Measurements from ENCODE around the gene EPHA6.

The EPHA6 gene

DNA sequence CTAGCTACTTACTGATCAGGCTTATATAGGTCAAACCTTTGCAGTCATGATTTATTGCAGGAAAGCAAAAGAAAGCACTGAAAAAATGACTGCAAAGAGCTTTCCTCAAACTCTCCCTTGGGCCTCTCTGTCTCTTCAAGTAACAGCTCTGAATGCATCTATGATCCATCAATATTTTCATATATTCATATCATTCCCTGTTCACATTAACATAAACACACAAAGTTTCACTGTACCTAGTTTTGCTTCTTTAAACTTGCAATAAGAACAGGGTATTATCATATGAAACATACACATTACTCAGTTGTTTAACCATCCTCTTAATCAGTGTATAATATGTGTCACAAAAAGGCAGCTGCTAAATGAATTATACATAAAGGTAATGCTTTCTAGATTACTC, 842.2 kb downstream of the EPHA6 start:
- DNase-seq = peak in 2 of 3 experiments; percentile 16 to 63

DNA sequence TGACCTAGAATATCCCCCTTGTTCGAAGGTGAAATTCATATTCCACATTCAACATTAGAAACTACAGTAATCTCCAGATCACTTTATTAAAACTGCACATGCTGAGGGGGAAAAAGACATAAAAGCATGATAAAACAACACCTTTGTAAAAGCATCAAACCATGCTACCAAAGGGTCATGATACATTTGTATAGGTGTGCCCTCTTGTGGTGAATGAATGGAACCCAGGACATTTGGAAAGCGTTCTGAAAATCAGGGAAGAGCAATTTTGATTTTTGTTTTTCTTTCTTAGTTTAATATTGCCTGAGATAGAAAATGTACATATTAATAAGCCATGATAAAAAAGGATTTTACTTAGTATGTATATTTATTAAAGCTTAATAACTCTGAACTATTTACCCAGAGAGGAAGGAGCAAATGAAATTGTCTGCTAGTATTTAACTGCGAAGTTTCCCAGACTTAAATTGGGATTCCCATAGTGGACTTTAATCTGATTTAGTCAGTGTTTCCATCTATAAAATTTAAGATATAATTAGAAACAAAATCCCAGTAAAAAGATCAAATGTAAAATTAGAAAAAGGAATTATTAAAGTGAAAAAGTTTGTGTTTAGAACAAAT, 844.4 kb downstream of the EPHA6 start:
- DNase-seq = peak; percentile 40 to 78 (median 51)

DNA sequence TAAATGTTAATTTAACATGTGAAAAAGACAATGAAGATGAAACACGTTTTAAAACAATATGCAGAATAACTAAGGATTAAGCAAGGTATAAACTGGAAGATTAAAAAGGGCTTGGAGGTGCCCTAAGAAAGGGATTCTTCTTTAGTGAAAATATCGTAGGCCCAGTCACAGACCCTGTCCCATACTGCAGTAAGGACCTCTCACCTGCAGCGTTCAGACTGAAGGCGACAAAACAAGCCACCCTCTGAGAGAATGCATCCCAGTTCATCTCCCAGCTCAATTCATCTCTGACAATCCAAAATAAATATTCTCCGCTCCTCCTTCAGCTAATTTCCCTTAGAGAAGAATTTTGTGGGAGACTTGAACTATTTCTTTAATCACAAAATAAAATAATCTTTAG, 847.9 kb downstream of the EPHA6 start:
- DNase-seq = no peak

DNA sequence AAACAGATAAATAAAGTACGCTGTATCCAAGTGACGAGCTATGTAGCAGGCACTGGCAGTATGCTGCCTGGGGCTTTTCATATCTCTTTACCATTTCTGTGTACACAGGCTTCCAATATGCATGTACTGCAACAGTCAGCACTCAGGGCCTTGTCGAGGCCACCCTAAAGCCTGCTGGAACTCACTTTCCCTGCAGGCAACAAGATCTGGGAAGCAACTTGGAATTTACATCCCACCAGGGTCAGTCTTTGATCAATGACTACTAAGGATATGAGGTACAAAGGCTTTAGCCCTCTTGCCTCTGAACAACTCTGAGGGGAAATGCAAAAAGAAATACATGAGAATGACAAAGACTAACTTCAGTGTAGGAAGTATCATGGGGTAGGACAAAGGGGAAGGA, 848.4 kb downstream of the EPHA6 start:
- no peak for DNase-seq

DNA sequence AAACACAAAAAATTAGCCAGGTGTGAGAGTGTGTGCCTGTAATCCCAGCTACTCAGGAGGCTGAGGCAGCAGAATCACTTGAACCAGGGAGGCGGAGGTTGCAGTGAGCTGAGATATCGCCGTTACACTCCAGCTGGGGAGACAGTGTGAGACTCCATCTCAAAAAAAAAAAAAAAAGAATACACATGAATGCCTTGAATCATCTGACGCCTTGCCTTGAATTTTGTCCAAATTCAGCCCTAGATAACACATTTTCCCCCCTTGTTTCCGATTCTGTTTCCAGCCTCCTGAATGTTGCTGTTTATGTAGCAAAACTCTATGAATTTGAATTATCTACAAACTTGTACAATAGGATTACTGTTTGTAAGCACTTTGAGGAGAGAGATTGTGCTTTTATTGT, 851.5 kb downstream of the EPHA6 start:
- no peak for DNase-seq

DNA sequence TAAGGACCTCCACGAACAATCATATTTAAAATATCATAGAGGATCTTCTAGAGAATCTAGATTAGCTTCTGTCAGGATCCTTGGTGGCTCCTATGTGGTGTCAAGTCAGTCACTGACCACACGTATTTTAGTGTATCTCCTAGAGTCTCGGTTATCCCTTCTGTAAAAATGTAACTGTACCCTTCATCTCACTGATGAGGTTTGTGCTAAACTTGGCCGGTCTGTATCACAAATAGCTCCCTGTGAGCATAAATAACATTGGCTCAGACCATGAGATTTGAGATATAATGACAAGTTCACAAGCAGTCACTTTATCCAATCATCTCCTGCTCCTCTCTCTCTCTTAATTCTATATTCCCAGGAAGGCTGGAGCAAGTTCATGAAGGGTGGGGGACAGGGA, 856.6 kb downstream of the EPHA6 start:
- DNase-seq = no peak

DNA sequence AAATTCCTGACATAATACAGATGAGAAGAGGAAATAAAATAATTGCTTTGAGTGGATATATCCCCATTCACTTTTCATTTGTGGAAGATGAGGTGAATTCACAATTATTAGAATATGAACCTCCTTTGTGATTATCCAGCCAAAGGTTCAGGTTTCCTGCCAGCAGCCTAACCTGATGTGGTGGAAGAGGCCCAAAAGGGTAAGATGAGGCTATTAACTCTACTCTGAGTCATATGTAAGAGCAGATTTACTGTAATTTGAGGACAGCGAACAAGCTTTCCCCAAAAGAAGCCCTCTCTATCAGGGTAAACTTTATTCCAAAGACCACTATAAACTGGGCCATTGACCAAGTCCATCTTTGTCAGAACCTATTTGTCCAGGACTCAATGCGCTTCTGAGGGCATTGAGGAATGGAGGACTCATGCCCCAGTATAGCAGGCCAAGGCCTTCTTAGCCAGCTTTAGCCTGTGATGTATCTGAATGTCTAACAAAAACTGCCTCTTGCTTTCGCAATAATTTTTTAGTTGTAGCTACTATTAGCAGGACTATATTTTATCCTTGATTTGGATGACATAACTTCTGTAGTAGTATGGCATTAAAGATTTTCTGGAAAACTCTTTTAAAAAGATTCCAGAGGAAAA, 859.1 kb downstream of the EPHA6 start:
- no peak for DNase-seq

DNA sequence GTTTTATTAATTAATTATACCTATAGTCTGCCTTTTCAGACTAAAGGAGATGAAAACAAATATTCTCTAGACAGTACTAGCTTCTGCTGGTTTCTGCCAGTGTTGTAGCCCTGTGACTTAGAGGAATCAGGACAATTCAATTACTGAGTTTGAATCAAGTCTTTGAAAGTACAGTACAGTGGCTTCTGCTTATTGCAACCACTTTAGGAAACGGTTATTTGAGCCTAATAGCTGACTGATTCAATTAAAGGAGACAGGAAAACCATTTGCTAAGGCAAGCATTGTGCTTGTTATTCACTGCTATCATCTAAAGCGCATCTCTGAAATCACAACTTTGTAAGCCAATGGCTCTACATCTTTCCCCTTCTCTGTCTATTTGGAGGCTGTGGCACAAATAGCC, 860.1 kb downstream of the EPHA6 start:
- DNase-seq = no peak

DNA sequence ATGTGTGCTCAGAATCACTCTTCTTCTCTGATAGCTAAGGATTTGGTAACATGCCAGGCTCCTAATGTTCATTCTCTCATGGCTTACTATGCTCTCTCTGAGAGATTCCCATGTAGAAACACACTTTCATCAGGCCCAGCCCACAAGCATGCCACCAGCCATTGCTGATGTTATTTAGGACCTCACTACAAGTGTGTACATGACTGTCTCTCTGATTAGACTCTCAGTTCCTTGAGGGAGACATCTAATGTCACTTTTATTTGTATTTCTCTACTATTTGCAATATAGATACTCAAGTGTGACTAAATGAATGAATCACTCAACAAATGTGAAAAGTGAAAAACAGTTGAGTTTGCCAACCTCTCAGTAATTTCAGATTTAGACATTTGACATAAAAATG, 865.8 kb downstream of the EPHA6 start:
- no peak for DNase-seq

DNA sequence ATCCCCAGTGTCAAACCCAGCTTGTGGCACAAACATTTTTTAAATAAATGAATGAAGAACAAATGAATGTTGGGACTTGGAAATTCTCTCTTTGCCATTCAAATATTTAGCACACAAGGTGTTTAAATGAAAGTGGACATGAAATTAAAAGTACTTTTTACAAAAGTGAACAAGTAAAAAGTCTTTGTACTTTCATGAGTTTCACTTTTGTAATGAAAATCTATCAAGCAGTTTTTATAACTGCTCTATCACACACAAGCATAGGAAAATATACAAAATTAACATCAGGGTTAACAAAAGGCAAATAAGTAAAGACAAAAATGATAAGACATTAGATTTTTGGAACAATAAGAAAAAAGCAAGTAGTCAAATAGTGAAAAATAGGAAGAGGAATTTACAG, 866.3 kb downstream of the EPHA6 start:
- DNase-seq = no peak

DNA sequence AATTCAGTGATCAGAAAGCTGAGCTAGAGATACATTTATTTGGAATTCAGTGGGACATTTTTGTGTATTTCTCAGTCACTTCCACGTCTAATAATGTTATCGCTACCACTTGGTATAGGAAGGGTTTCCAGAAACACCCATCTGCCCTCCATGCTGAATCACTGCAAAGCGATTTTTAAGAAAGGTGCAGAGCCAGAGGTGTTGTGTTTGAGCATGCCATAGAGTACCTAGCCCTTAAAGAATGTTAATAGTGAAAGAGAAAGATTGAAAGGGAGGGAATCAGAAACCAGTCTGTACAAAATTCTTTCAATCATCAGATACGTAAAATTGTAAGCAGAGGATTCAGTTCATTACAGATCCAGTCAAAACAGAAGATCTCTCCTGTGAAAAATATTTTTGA, 870.1 kb downstream of the EPHA6 start:
- no peak for DNase-seq

DNA sequence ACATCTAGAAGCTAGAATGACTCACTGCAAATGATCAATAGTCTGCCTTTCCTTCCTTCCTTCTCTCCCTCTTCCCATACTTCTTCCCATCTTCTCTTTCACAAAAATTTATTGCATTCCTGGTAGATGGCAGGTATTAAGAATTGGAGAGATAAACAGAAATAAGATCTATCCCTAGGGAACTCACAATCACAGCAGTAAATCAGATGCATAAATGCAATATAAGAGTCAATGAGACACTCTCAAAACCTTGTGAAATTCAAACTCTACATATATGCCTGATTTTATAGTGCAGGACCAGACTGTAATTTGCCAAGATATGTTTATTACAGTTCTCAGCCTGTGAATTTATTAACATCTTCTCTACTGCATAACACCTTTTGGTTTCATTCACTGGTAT, 871.9 kb downstream of the EPHA6 start:
- DNase-seq = no peak

DNA sequence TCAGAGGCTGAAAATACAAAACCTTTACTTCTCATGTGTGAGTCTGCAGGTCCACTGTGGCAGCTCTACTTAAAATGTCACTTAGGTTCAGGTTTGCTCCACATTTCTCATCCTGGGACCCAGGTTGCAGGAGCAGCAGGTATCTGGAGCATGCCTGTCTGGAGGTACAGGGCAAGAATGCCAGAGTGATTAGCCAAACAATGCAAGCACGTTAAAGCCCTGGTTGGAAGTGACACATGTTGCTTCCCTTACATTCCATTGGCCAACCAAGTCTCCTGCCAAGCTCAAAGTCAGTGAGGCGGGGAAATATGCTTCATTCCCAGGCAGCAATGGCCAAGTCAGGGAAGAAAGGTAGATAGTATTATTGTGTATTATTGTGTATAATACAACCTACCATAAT, 873.3 kb downstream of the EPHA6 start:
- DNase-seq = no peak

DNA sequence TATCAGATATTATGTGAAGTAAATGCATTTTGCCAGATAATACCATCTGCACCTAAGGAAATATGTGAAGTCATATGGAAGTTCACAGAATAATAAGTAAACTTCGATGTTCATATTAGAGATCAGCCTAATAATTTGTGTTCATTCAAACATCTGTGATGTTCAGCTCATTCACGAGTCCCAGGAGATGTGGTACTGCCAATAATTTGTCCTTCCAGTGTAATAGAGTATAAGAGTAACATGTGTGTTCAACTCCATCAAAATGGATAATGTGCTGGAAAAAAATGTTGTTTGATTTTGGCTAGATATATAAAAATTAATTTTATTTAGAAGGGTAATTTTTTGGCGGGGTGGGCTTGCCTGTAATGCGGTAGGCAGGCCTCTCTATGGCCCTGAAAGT, 874.7 kb downstream of the EPHA6 start:
- DNase-seq = no peak

DNA sequence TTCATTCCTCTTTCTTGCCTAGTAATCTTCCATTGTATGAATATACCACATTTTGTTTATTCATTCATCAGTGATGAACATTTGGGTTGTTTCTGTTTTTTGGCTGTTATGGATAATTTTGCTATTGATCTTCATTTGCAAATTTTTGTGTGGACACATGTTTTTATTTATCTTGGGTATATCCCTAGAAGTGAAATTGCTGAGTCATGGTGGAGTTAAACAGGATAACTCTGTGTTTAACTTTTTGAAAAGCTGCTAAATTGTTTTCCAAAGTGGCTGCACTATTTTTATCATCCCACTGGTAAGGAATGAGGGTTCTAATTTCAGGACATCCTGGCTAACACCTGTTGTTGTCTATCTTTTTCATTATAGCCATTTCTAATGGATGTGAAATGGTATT, 875.6 kb downstream of the EPHA6 start:
- no peak for DNase-seq

DNA sequence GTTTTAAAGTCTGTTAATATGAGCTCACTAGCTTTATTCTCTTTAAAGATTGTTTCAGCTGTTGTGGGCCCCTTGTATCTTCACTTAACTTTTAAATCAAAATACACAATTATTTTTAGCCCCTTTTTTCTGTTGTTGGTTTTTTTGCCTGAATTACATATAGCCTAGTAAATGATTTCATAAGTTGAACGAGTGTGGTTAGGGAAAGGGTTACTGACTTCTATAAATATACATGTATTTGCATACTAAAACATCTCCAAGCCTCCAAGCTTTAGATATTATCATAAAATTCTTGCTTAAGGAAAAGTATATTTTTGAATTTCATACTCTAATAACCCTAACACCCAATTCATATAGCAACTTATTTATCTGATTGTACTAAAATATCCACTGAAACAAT, 877.0 kb downstream of the EPHA6 start:
- no peak for DNase-seq

DNA sequence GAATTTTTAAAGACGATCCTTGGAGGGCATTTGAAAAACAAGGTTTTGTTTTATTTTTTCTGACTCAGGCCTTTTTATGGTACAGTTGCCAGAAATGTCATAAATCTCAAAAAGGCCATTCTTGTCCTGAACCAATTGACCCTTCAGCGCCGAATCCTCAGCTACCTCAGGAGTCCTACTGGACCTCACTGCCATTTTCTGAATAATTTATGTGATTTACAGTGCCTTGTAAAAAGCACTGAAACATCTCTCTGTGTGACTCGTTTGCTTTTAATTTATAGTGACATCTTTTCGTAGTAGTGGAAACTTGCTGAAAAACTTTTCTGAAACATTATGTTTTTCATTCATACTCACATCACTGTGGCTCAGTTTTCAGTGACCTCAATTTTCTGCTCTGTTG, 878.0 kb downstream of the EPHA6 start:
- DNase-seq = no peak

DNA sequence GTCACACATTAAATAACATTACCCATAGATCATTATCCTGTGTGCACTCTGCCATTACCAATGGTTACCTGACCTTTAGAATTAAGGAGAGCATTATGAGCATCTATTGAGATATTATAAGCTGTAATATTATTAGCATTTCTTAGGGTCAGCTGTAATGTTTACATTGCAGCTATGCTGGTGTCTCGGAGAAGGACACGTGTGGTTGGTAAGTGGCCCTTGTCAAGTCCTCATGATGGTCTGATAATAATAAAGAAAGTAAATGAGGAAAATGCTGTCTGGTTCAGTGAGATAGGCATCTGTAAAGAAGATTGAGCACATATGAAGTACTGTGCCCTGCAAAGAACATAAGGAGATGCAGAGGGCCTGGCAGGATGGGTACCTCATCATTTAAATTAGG, 878.4 kb downstream of the EPHA6 start:
- peak in 2 of 3 experiments; percentile 4 to 29 for DNase-seq

DNA sequence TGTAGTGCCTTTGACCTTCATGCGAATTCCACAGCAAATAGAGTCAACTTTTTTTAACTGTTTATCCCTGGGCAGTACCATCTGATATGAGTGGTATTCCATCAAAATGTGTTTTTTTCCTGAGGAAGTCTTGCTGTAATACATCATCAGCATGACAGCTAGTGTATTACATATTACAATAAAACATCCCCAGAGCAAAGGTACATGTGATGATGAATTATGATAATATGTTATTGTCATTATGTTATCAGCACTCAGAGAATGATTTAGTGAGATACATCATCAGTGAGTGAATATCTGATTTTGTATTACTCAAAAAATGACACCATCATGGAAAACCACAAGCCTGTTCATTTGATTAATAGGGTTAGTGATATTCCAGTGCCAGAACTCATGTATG, 880.5 kb downstream of the EPHA6 start:
- no peak for DNase-seq

DNA sequence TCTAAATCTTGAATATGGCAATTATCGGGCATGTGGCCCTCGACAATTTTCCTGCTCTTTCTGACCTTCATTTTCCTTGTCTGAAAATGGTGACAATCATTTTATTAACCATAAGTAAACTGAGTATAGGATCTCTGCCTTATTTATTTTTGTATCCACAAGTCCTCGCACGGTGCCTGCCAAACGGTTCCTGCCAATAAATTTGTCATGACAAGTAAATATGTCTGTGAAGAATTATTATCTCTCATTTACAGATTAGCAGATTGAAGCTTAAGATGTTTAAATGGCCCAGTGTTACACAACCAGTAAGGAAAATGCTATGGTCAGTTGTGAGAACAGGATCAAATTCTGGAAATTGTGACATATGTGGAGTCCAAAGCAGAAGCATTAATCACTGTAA, 884.3 kb downstream of the EPHA6 start:
- DNase-seq = no peak

DNA sequence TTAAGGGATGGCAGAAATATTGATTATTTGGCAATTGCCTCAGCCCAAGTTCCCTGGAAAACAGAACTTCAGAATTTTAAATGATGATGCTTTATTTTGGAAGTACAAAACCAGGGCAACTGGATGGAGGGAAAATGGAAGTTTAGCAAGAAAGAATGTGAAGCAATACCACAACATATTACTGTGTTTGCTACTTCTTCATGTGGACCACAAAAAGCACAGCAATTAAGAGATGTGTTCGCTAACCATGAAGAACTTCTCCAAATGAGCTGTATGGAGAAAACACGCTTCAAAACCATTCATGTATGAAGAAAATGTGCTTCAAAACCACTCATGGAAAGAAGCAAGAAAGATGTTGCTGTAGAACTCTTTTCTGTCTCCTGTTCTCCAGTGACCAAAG, 885.5 kb downstream of the EPHA6 start:
- DNase-seq = peak in 1 of 3 experiments; percentile 38

DNA sequence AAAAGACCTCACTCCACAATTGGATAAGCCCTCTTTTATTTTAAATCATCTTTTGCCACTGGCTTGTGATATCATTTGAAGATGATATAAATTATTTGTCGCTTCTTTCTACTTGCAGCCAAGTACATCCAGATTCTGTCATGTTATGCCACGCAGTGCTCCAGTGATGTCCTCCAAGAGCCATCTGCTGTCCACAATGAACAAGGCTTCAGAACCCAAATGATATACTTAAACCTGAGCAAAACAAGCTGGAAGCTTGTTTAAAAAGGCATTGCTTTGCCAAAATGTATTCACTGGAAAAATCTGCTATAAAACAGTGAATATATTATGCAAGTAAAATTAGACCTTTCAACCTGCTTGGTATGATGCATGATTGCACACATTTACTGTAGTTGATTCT, 891.4 kb downstream of the EPHA6 start:
- DNase-seq = no peak

DNA sequence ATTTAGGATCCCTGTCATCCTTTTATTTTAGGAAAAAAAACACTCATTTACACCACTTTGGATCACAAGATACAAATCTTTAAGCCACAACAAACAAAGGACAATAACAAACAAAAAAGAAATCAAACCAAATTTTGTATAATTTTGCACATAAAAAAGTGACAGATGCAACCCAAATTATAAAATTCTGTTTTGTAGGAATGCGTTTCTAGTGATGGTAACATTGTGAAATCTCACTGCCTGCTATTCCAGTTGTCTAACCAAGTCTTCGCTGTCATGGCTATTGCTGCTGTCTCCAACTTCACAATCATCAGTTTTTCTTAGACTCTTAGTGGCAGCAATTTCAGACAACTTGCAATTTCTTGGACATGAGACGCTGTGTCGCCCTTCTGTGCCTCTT, 891.8 kb downstream of the EPHA6 start:
- DNase-seq = no peak

DNA sequence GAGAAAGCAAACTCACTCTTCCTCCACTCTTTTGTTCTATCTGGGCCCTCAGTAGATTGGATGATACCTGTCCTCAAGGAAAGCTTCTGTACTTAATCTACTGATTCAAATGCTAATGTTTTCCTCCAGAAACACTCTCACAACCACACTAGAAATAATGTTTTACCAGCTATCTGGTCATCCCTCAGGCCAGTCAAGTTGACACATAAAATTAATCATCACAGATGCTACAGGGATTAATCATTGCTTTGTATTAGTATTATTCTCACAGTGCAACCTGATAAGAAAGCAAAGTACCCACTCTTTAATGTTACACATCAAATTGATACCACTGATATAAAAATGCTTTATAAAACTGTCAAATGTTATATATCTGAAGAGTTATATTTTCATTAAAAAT, 897.3 kb downstream of the EPHA6 start:
- DNase-seq = no peak

DNA sequence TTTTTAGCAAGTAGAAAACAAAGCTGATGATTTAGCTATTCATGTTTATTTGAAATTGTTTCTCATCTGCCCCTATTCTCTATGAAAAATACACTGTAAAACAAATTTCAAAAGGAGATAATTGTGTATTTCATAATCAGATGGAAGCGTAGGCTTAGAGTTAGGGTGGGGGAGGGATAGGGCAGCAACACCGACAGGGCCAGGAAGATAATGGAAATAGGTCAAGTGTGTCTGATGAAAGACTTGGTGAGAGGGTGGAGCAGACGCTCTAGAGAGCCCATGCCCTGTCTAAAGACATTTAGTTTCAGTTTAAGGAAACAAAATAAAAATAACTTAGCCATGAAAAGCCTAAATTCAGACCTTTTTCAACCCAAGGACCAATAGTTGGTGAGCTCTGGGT, 898.5 kb downstream of the EPHA6 start:
- no peak for DNase-seq
